Umbilical cord (tissue), 2 donors: ENCODE measurements around the gene SEMA3B. TPM values are rescaled to one million over a fixed set of nuclear protein-coding genes. Genes with fewer than 3 reads are reported as not detected.
"Not testable (repeated sequence)": the region's sequence is repeated elsewhere in the genome, so short reads cannot be mapped to it uniquely, and the experiment has no call there.

Experiments used
- DNase-seq: peaks from one replicate; pipeline ENCODE4 v3.0.0-alpha.2; 2015; ENCODE audit warnings: low spot score
- total RNA-seq: library from RNA; depleted of rRNA; stranded (reverse); fragments of >200 nt; gene quantifications from one replicate; pipeline ENCODE4 v1.2.3, GENCODE V29; 2014; ENCODE audit warnings: low replicate concordance; ENCODE audit not compliant: insufficient read depth

The SEMA3B gene
- total RNA-seq, 1 donor from 2014 or later: 29.4 TPM

- not testable (repeated sequence) for DNase-seq
Observed at GRCh38 chr3:50312041-50312440, 43.1 kb downstream of the SEMA3B start.

- DNase-seq: no peak
Observed at GRCh38 chr3:50314342-50314741, 45.4 kb downstream of the SEMA3B start.

- DNase-seq: no peak
Observed at GRCh38 chr3:50314816-50315215, 45.9 kb downstream of the SEMA3B start.

GRCh38 chr3:50316657-50317242, 47.8 kb downstream of the SEMA3B start:
- DNase-seq: peak; percentile 71

GRCh38 chr3:50317300-50317699, 48.4 kb downstream of the SEMA3B start:
- no peak for DNase-seq

- no peak for DNase-seq
Observed at GRCh38 chr3:50318163-50318562, 49.2 kb downstream of the SEMA3B start.

GRCh38 chr3:50318615-50319014, 49.7 kb downstream of the SEMA3B start:
- DNase-seq: no peak

- no peak for DNase-seq
Observed at GRCh38 chr3:50319181-50319893, 50.4 kb downstream of the SEMA3B start.

GRCh38 chr3:50319894-50320625, 51.1 kb downstream of the SEMA3B start:
- no peak for DNase-seq

GRCh38 chr3:50320853-50321335, 51.9 kb downstream of the SEMA3B start:
- DNase-seq: peak; percentile 86

- DNase-seq: peak; percentile 95
Observed at GRCh38 chr3:50321336-50322114, 52.6 kb downstream of the SEMA3B start.

- no peak for DNase-seq
Observed at GRCh38 chr3:50322115-50322385, 53.1 kb downstream of the SEMA3B start.

GRCh38 chr3:50322386-50323091, 53.6 kb downstream of the SEMA3B start, which contains the start of gene HYAL2:
Gene HYAL2 (minus strand): TSS chr3:50322745. CDS start chr3:50320489, 2,256 bp downstream.
- DNase-seq: no peak

- DNase-seq: no peak
Observed at GRCh38 chr3:50323092-50323600, 54.2 kb downstream of the SEMA3B start.

- no peak for DNase-seq
Observed at GRCh38 chr3:50323614-50324199, 54.8 kb downstream of the SEMA3B start.

GRCh38 chr3:50324351-50325112, 55.6 kb downstream of the SEMA3B start:
- DNase-seq: peak; percentile 65

GRCh38 chr3:50325113-50325480, 56.1 kb downstream of the SEMA3B start:
- DNase-seq: no peak

GRCh38 chr3:50325497-50326181, 56.7 kb downstream of the SEMA3B start:
- no peak for DNase-seq

GRCh38 chr3:50326182-50326541, 57.2 kb downstream of the SEMA3B start:
- no peak for DNase-seq
